Activated CD8-positive, alpha-beta memory T cell treated with anti-CD3 and anti-CD28 coated beads, Interleukin-2, amount 50 U/mL, for 4 hours (primary cell): ENCODE results near the gene APOF.
"Not testable (repeated sequence)": the region's sequence is repeated elsewhere in the genome, so short reads cannot be mapped to it uniquely, and the experiment has no call there.

Experiments
- DNase-seq: peaks from one replicate; pipeline ENCODE4 v3.0.0-alpha.2; 2020

Gene APOF, protein sequence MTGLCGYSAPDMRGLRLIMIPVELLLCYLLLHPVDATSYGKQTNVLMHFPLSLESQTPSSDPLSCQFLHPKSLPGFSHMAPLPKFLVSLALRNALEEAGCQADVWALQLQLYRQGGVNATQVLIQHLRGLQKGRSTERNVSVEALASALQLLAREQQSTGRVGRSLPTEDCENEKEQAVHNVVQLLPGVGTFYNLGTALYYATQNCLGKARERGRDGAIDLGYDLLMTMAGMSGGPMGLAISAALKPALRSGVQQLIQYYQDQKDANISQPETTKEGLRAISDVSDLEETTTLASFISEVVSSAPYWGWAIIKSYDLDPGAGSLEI

DNA sequence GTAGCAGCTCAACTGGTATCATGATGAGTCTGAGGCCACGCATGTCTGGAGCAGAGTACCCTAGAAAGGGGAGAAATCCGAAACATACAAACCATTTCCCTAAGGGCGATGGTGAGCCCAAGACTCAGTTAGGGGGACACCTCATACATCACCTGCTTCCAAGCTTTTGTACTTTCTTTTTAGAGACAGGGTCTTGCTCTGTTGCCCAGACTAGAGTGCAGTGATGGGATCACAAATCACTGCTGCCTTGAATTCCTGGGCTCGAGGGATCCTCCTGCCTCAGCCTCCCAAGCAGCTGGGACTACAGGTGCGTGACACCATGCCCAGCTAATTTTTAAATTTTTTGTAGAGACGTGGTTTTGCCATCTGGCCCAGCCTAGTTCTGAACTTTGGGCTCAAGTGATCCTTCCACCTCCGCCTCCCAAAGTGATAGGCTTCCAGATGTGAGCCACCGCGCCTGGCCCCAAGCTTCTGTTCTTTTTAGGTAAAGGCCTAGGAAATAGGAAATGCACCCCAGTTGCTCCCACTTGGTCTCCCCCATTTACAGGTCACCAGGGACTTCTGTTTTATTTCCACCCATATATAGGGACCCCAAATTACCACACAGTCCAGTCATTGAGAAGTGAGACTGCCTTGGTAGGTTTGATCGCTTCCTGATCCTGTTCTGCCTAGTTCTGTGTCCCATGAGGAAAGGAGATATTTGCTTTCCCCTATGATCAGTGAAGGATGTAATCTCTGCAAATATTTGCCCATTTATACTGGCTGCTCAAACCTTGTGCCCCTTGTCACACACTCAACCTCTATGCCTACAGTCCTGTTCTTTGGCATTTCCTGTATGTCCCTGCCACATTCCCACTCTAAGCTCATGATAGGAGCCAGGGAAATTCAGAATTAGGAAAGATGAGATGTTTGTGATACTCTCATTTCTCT lies at the start of gene APOF:
APOF (minus strand) TSS at position 728 of the 930 bp plus-strand sequence; CDS start at position 616, 112 bp downstream.
- DNase-seq, result no peak

DNA sequence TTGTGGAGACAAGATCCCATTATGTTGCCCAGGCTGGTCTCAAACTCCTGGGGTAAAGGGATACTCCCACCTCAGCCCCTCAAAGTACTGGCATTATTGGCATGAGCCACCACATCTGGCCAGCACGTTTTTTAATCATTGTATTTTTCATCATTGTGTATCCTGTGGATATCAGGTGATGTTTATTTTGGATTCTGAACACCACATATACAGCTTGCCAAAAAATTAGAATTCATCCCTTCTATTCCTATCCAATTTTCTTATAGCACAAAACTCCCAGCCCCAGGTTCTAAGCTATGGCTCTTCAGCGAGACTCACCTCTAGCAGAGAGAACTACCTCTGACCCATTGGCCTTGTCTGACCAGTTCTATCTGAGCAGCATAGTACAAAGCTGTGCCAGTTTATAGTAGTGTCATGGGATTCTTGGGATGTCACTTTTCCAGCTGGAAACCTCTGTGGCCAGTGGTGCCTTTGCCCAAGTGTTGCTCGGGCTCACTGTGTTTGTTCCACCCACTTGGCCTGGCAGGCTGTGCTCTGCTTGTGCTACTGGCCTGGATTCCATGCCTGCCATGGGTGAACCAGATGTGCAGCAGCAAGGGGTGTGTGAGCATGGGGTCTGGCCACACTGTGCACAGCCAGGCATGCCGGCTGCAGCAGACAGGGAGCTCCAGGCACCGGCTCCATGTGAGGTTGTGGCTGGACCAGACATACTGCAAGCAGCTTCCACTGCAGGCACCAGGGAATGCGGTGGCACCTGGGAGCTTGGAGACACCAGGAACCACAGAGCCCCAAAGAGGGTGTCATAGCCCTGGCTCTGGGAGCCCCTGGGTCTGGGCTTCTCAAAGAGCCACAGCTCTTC lies 49.4 kb upstream of the APOF start:
- DNase-seq, result no peak

DNA sequence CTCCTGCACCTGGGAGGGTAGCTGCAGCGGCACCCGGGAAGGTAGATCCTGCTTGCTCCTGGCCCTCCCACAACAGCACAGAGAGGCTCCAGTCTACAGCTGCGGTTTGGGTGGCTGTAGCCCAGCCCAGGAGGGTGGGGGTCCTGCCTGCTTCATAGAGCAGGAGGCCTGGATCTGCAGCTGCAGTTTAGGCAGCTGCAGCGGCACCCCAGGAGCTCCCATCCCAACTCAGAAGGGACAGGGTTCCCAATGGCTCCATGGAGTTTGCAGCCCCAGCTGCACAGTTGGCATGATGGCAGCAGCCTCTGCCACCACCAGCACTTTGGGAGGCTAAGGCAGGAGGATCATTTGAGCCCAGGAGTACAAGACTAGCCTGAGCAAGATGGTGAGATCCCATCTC lies 48.1 kb upstream of the APOF start:
- no peak for DNase-seq

DNA sequence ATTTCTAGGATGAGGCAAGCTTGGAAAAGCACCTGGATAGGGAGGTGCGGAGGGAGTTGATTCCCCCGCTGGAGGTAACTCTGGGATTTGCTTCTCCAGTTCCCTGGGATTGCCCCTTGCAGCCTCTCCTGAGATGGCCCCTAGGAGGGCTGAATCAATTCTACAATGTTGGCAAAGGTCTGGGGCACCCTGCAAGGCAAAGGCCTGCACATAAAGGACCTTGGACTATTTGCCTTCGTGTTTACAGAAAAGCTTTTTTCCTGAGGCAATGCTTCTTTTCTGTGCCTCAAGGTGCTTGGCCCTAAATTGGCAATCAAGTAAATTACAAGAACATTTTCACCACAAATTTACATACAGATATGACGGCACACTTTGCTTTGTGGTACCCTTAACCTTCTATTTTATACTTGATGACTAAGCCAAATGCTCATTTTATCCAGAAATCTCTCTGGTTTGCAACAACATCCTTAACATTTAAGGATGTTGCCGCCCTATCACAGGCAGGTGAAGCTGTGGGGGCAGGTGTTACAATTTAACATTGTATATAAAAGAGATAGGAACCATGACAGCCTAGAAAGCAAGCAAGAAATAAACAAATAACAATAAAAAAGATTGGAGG lies 46.3 kb upstream of the APOF start:
- no peak for DNase-seq

DNA sequence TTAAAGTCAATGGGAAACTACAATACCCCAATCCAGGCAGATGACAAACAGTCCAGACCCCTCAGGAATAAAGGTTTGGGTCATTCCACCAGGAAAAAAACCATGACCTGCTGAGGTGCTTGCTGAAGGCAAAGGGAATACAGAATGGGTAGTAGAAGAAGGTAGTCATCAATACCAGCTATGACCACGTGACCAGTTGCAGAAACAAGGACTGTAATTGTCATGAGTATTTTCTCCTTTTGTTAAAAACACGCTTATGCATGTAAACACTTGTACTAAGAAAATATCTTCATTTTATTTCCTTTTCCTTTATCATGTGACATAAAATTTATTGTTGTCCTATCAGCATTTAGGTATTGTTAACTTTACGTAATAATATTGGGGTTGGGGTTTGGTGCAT lies 41.6 kb upstream of the APOF start:
- not testable (repeated sequence) for DNase-seq

DNA sequence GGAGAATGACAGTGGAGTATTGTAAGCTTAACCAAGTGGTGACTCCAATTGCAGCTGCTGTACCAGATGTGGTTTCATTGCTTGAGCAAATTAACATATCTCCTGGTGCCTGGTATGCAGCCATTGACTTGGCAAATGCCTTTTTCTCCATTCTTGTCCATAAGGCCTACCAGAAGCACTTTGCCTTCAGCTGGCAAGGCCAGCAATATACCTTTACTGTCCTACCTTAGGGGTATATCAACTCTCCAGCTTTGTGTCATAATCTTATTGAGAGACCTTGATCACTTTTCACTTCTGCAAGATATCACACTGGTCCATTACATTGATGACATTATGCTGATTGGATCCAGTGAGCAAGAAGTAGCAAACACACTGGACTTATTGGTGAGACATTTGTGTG lies 39.0 kb upstream of the APOF start:
- not testable (repeated sequence) for DNase-seq

DNA sequence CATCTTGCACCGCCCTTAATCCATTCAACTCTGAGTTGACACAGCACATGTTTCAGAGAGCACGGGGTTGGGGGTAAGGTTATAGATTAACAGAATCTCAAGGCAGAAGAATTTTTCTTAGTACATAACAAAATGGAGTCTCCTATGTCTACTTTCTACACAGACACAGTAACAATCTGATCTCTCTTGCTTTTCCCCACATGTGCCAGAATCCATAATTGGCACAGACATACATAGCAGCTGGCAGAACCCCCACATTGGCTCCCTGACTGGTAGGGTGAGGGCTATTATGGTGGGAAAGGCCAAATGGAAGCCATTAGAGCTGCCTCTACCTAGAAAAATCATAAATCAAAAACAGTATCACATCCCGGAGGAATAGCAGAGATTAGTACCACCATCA lies 38.5 kb upstream of the APOF start:
- not testable (repeated sequence) for DNase-seq

DNA sequence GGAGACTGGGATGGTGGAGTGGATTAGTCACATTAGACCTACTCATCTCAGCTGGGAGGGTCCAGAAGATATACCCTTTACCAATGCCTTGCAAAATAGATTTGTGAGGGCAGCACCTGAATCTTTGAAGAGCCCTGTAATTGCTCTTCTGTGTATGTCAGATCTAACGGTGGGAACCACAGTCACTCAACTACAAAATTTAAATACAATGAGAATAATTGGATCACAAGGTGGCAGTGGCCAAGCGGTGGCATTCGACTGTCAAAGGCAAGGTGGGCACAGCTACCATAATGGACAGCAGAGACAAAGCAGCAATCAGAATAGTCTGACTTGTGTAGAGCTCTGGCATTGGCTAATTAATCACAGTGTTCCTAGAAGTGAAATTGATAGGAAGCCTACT lies 36.8 kb upstream of the APOF start:
- DNase-seq, result not testable (repeated sequence)

DNA sequence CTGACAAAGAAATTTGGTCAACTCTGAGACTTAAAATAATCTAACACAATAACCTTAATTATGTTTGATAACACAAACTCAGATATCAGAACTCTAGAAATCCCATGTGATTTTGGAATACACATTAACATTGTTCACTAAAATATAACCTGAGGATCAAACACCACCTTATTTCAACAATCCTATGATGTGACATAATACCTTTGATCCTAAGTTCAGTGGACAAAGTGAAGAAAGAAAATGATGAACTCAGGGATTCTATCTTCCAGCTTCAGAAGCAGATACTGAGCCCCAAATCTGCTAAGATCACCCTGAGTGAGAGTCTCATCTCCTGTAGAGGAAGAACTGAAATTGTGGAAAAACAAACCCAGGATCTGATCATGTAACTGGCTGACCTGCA lies 35.7 kb upstream of the APOF start:
- DNase-seq, result no peak

DNA sequence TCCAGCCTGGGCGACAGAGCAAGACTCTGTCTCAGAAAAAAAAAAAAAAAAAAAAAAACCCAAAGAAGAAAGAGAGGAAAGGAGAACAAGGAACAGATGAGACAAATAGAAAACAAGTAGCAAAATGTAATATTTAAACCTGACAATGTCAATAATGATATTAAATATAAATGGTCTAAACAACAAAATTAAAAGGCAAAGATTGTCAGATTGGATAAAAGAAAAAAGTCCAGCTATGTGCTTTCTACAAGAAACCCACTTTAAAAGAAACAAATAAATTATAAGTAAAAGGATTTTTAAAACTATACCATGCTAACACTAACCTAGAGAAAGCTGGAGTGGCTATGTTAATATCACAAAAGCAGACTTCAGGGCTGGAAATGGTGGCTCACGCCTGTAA lies 29.7 kb upstream of the APOF start:
- no peak for DNase-seq

DNA sequence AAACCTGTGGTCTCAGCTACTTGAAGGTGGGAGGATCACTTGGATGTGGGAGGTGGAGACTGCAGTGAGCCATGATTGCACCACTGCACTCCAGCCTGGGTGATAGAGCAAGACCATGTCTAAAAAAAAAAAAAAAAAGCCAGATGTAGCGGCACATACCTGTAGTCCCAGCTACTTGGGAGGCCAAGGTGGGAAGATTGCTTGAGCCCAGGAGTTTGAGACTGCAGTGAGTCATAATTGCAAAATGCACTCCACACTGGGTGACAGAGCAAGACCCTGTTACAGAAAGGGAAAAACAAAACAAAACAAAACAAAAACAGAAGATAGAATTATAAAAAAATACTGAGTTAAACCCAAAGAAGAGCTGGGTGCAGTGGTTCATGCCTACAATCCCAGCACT lies 29.1 kb upstream of the APOF start:
- no peak for DNase-seq

DNA sequence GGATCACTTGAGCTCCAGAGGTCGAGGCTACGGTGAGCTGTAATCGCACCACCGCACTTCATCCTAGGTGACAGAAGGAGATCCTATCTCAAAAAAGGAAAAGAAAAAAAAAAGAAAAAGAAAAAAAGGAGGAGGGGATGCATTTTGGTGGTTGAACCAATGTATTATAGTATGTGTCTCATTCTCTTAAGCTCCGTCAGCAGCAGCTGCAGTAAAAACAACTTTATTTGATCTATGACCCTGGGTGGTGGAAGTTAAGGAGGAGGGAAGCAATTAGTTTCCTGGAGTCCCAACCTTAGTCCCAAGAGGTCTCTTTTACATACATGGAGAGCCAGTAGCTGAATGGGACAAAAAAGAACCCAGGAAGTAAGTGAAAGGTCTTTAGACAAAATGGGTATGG lies 26.8 kb upstream of the APOF start:
- no peak for DNase-seq

DNA sequence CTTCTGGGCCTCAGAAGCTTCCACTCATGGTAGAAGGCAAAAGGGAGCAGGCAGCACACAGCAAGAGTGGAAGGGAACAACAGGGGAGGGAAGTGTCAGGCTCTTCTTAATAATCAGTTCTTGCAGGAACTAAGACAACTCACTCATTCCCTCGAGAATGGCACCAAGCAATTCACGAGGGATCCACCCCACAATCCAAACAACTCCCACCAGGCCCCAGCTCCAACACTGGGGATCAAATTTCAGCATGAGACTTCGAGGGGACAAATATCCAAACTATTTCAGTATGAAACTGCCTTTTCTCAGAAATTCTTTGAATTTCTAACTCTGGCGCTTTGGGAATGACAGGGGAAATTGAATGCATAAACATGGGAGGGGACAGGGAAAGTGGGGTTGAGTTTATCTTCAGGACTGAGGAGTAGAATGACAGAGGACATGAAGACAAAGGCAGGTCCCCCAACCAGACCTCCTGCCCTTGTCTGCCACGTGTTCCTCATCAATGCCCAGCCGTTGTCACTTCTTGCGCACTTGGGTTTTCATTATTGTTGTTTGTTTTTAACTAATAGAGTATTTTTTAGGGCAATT lies 24.6 kb upstream of the APOF start:
- no peak for DNase-seq

DNA sequence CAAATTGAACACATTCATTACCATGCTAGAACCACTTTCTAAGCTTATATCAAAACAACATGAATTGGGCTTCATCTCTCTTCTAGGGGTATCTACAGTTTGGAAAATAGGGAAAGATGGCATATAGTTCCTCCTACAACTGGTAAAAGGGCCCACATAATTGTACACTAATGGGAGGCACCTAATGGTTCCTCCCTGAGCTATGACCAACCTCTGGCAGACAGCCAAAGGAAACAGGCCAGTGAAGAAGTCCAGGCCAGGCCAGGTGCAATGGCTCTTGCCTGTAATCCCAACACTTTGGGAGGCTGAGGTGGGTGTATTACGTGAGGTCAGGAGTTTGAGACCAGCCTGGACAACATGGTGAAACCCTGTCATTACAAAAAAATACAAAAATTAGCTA lies 23.2 kb upstream of the APOF start:
- no peak for DNase-seq

DNA sequence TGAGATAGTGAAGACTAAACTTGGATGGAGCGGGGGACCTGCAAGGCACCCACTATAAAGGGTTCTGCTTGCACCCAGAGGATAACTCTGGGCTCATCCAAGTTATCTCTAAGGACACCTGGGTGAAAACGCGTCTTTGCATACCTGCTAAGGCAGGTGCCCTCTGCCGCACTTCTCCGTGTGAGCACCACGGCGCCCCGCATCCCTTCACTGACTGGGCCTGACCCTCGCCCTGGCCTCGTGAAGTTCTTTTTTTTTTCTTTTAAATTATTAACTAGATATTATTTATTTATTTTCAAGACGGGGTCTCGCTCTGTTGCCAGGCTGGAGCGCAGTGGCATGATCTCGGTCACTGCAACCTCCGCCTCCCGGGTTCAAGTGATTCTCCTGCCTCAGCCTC lies 20.0 kb upstream of the APOF start:
- no peak for DNase-seq

DNA sequence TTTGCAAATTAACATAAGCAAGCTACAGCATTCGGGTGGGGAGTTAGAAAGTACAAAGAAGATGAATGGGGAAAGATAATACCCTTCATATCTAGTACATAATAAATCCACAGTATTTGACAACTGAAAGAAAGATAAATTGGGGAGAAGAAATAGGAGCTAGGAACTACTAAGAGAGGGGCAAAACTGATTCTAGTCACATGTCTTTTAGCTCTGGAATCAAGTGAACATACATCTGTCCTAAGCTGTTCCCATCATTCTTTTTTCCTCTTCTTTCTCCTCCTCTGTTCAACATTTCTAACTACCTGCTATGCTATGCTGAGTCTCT lies 15.3 kb upstream of the APOF start:
- no peak for DNase-seq

DNA sequence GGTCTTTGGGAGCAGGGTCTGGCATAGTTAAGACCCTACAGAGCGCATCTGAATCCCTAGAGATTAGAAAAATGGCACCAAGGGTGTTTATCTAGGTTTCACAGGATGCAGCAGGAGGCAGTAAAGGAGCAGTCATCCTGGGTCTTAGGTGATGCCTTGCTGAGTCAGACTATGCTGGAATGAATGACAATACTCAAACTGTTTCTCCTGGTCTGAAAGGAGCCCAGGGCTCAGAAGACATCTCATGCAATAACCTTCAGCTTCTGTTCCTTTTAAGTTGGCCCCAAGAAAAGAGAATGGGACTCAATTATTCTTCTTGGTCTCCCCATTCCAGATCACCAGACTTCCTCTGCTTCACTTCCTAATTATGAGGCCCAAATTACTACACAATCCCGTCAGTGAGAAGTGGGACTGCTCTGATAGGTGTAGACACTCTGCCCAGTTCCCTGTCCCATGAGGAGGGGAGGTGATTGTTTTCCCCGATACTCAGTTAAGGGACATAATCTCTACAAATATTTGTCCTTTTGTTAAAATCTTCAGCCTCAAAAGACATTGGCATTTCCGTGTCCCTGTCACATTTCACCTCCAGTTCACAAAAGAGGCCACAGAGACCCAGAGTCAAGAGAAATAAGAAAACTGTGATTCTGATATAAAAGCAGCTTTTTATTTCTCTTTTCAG lies 14.8 kb upstream of the APOF start:
- DNase-seq, result no peak

DNA sequence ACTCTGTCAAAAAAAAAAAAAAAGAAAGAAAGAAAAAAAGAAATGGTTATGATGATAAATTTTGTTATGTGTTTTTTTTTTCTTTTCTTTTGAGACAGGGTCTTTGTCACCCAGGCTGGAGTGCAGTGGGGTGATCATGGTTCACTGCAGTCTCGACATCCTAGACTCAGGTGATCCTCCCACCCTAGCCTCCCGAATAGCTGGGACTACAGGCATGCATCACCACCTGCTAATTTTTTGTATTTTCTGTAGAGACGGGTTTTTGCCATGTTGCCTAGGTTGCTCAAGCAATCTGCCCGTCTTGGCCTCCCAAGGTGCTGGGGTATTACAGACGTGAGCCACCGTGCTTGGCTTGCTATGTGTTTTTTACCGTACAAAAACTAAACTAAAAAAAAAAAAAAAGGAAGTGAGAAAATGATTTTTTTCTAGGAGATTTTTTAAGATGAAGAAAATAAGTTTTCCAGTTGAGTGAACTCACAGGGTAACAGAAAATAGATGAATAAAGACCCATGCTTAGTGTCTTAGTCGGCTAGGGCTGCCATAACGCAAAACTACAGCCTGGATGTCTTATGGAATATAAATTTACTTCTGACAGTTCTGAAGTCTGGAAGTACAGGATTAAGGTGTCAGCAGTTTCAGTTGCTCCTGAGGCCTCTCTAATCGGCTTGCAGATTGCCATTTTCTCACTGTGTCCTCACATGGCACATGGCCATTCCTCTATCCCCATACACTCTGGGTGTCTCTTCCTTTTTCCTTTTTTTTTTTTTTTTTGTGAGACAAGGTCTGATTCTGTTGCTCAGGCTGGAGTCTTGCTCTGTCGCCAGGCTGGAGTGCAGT lies 13.2 kb upstream of the APOF start:
- no peak for DNase-seq

DNA sequence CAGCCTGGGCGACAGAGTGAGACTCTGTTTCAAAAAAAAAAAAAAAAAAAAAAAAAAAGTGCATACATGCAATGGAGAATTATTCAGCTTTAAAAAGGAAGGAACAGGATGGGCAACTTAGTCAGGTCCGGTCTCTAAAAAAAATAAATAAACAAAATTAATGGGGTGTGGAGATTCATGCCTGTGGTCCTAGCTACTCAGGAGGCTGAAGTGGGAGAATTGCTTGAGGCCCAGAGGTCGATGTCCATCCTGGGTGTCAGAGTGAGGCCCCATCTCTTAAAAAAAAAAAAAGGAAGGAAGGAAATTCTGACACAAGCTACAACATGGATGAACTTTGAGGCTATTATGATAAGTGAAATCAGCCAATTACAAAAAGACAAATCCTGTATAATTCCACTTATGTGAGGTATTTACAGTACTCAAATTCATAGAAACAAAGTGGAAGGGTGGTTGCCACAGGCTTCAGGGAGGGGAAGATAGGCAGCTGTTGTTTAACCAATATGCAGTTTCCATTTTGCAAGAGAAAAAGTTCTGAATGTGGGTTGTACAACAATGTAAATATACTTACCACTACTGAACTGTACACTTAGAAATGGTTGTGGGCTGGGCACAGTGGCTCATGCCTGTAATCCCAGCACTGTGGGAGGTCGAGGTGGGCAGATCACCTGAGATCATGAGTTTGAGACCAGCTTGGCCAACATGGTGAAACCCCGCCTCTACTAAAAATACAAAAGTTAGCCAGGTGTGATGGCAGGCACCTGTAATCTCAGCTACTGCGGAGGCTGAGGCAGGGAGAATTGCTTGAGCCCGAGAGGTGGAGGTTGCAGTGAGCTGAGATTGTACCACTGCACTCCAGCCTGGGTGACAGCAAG lies 12.3 kb upstream of the APOF start:
- DNase-seq, result no peak

DNA sequence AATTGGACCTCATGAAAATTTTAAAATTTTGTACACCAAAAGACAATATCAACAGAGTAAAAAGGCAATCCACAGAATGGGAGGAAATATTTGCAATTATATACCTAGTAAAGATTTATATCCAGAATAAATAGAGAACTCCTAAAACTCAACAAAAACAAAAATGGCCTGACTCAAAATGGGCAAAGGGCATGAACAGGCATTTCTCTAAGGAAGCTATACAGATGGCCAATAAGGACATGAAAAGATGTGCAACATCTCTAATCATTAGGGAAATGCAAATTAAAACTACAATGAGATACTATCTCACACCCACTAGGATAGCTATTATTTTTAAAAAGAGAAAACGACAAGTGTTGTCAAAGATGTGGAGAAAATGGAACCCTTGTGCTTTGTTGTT lies 10.9 kb upstream of the APOF start:
- DNase-seq, result no peak
